GM12872 (cell line): ENCODE data around the gene SCRN1.

Source experiments
- TF ChIP-seq, protein P1 (sequence below): IDR thresholded peaks from 3 replicates; pipeline ENCODE4 v1.5.1; 2011; ENCODE audit warnings: low read depth, mild to moderate bottlenecking, low read length, moderate library complexity; ENCODE audit not compliant: insufficient read depth

Gene SCRN1

GRCh38 chr7:29877196-29877595 lies 112.4 kb downstream of the SCRN1 start:
- TF ChIP-seq, protein P1, sequence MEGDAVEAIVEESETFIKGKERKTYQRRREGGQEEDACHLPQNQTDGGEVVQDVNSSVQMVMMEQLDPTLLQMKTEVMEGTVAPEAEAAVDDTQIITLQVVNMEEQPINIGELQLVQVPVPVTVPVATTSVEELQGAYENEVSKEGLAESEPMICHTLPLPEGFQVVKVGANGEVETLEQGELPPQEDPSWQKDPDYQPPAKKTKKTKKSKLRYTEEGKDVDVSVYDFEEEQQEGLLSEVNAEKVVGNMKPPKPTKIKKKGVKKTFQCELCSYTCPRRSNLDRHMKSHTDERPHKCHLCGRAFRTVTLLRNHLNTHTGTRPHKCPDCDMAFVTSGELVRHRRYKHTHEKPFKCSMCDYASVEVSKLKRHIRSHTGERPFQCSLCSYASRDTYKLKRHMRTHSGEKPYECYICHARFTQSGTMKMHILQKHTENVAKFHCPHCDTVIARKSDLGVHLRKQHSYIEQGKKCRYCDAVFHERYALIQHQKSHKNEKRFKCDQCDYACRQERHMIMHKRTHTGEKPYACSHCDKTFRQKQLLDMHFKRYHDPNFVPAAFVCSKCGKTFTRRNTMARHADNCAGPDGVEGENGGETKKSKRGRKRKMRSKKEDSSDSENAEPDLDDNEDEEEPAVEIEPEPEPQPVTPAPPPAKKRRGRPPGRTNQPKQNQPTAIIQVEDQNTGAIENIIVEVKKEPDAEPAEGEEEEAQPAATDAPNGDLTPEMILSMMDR: no peak

DNA sequence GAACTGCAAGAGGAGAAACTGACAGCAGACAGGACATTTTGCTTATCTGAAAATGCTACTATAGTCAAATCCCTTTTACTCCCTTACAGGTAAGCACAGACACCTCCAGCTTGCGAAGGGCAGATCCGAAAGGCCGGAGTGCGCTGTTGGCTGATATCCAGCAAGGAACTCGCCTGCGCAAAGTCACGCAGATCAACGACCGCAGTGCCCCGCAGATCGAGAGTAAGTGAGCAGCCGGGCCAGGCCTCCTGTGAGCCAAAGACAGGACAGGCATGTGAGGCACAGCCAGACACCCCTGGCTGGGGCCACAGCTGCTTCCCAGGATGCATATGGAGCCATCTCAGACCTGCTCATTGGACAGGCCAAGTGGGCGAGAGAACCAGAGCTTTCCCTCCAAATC lies 113.9 kb downstream of the SCRN1 start:
- TF ChIP-seq, protein P1: no peak

DNA sequence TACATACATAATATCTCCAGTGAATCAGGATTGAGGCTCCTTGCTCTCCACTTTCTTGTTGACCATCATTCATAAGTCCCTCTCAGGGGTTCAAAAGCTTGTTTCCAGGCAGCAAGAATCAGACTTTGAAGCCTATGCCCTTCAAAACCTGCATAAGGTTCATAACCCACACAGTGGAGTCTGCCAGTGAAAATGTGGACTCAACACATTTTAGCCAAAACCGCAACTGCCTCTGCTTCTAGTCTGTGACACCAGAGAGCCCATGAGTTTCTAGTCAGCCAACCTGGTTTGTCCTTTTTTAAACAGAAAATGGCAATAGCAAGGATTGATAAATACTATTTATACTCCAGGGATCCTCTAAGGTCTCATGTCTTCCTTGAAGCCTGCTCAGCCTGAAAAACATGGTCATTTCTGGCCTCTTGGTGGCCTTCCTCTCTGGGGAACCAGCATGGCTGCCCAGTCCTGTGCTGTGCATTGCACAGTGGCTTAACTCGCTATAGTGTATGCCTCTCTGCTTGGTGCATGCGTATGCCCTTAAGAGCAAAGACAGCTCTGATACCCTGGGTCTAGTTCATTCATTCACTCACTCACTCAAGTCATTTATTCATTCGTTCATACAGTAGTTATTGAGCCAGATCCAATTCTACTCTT lies 115.8 kb downstream of the SCRN1 start:
- TF ChIP-seq, protein P1: no peak

DNA sequence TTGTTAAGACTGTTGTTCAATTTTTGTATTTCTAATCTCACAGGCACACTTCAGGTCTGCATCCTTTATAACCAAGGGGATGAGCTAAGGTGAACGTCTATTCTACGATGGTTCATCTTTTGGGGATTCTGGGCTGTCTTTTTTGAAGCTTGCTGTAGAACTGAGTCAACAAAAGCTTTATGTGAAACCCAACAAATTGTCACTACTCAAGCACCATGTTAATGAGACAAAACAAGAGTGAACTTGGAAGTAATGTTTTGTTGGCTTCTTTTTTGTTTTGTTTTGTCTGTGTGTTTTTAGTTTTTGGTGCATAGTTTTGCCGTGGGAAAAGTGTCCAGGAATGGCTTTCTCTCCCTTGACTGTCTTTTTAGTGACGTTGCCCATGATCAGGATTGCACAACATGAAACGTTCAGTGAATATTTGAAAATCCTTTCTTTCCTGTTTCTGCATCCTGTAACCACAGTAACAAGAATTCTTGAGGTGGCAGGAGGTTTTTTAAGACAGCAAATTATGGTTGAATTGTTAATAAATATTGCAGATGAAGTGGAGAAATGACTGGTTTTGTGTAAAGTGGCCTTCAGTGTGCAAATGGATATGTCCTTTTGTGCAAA lies 117.7 kb downstream of the SCRN1 start:
- TF ChIP-seq, protein P1: no peak
